Measurements from ENCODE around the gene PLCD4. TPM values are rescaled to one million over a fixed set of nuclear protein-coding genes. Genes with fewer than 3 reads are reported as not detected.

PLCD4 gene
- total RNA-seq, 1 experiment from 2014 or later, result not detected

GRCh38 chr2:218582076-218582475, 25.6 kb upstream of the PLCD4 start:
- no peak for DNase-seq

GRCh38 chr2:218583983-218584850, 23.5 kb upstream of the PLCD4 start:
- H3K27me3 ChIP-seq (ENCODE audit: control insufficient read depth, insufficient read depth, low read length), result no peaks in the 10 kb centered on the region
- H3K36me3 ChIP-seq (replicated peaks; ENCODE audit: control insufficient read depth, insufficient read depth, low read length), result peaks cover 22% of the 10 kb centered on the region
- no peak overlapping the region for H3K4me3 ChIP-seq (ENCODE audit: insufficient read depth, low read depth, low read length)
- no peak for DNase-seq

More at GRCh38 chr2:218582076-218582475, 25.6 kb upstream of the PLCD4 start:
- Histone ChIP-seq H3K27me3 (ENCODE audit: control insufficient read depth, insufficient read depth, low read length) (no peaks in the 10 kb centered on the region), H3K4me3 (ENCODE audit: insufficient read depth, low read depth, low read length) (no peak overlapping the region), H3K36me3 (replicated peaks; ENCODE audit: control insufficient read depth, insufficient read depth, low read length) (peaks cover 20% of the 10 kb centered on the region)

GRCh38 chr2:218585541-218585940, 22.2 kb upstream of the PLCD4 start:
- Histone ChIP-seq H3K27me3 (ENCODE audit: control insufficient read depth, insufficient read depth, low read length) (no peaks in the 10 kb centered on the region), H3K36me3 (replicated peaks; ENCODE audit: control insufficient read depth, insufficient read depth, low read length) (peaks cover 30% of the 10 kb centered on the region), H3K4me3 (ENCODE audit: insufficient read depth, low read depth, low read length) (no peak overlapping the region)
- no peak for DNase-seq

- Histone ChIP-seq H3K4me3 (ENCODE audit: insufficient read depth, low read depth, low read length) (no peak overlapping the region), H3K27me3 (ENCODE audit: control insufficient read depth, insufficient read depth, low read length) (no peaks in the 10 kb centered on the region), H3K36me3 (replicated peaks; ENCODE audit: control insufficient read depth, insufficient read depth, low read length) (no peaks in the 10 kb centered on the region)
- no peak for DNase-seq
Measured at GRCh38 chr2:218605432-218605831, 2.3 kb upstream of the PLCD4 start.

GRCh38 chr2:218615868-218616315, 8.2 kb downstream of the PLCD4 start:
- Histone ChIP-seq H3K36me3 (replicated peaks; ENCODE audit: control insufficient read depth, insufficient read depth, low read length) (no peaks in the 10 kb centered on the region), H3K4me3 (ENCODE audit: insufficient read depth, low read depth, low read length) (no peak overlapping the region), H3K27me3 (ENCODE audit: control insufficient read depth, insufficient read depth, low read length) (no peaks in the 10 kb centered on the region)
- no peak for DNase-seq

GRCh38 chr2:218618102-218618860, 10.6 kb downstream of the PLCD4 start:
- Histone ChIP-seq H3K4me3 (ENCODE audit: insufficient read depth, low read depth, low read length) (no peak overlapping the region), H3K27me3 (ENCODE audit: control insufficient read depth, insufficient read depth, low read length) (no peaks in the 10 kb centered on the region), H3K36me3 (replicated peaks; ENCODE audit: control insufficient read depth, insufficient read depth, low read length) (no peaks in the 10 kb centered on the region)
- no peak for DNase-seq

- no peak for DNase-seq
- H3K4me3 ChIP-seq (ENCODE audit: insufficient read depth, low read depth, low read length), result no peak overlapping the region
Measured at GRCh38 chr2:218621007-218621406, 13.3 kb downstream of the PLCD4 start.

GRCh38 chr2:218622606-218623365, 15.1 kb downstream of the PLCD4 start:
- Histone ChIP-seq H3K36me3 (replicated peaks; ENCODE audit: control insufficient read depth, insufficient read depth, low read length) (no peaks in the 10 kb centered on the region), H3K27me3 (ENCODE audit: control insufficient read depth, insufficient read depth, low read length) (no peaks in the 10 kb centered on the region)
- DNase-seq, result peak; percentile 19

More at GRCh38 chr2:218621007-218621406, 13.3 kb downstream of the PLCD4 start:
- H3K27me3 ChIP-seq (ENCODE audit: control insufficient read depth, insufficient read depth, low read length), result no peaks in the 10 kb centered on the region
- H3K36me3 ChIP-seq (replicated peaks; ENCODE audit: control insufficient read depth, insufficient read depth, low read length), result no peaks in the 10 kb centered on the region

GRCh38 chr2:218623366-218623705, 15.6 kb downstream of the PLCD4 start:
- no peak for DNase-seq

More at GRCh38 chr2:218622606-218623365, 15.1 kb downstream of the PLCD4 start:
- no peak overlapping the region for H3K4me3 ChIP-seq (ENCODE audit: insufficient read depth, low read depth, low read length)

GRCh38 chr2:218626369-218626768, 18.7 kb downstream of the PLCD4 start:
- no peak for DNase-seq
- Histone ChIP-seq H3K4me3 (ENCODE audit: insufficient read depth, low read depth, low read length) (no peak overlapping the region), H3K36me3 (replicated peaks; ENCODE audit: control insufficient read depth, insufficient read depth, low read length) (no peaks in the 10 kb centered on the region), H3K27me3 (ENCODE audit: control insufficient read depth, insufficient read depth, low read length) (no peaks in the 10 kb centered on the region)

More at GRCh38 chr2:218623366-218623705, 15.6 kb downstream of the PLCD4 start:
- no peak overlapping the region for H3K4me3 ChIP-seq (ENCODE audit: insufficient read depth, low read depth, low read length)
- no peaks in the 10 kb centered on the region for H3K27me3 ChIP-seq (ENCODE audit: control insufficient read depth, insufficient read depth, low read length)
- no peaks in the 10 kb centered on the region for H3K36me3 ChIP-seq (replicated peaks; ENCODE audit: control insufficient read depth, insufficient read depth, low read length)

- no peaks in the 10 kb centered on the region for H3K36me3 ChIP-seq (replicated peaks; ENCODE audit: control insufficient read depth, insufficient read depth, low read length)
- no peak overlapping the region for H3K4me3 ChIP-seq (ENCODE audit: insufficient read depth, low read depth, low read length)
- no peaks in the 10 kb centered on the region for H3K27me3 ChIP-seq (ENCODE audit: control insufficient read depth, insufficient read depth, low read length)
- no peak for DNase-seq
Measured at GRCh38 chr2:218627939-218628338, 20.2 kb downstream of the PLCD4 start.

- no peak overlapping the region for H3K4me3 ChIP-seq (ENCODE audit: insufficient read depth, low read depth, low read length)
- DNase-seq, result no peak
- peaks cover 9% of the 10 kb centered on the region for H3K36me3 ChIP-seq (replicated peaks; ENCODE audit: control insufficient read depth, insufficient read depth, low read length)
- no peaks in the 10 kb centered on the region for H3K27me3 ChIP-seq (ENCODE audit: control insufficient read depth, insufficient read depth, low read length)
Measured at GRCh38 chr2:218631837-218632236, 24.1 kb downstream of the PLCD4 start.

GRCh38 chr2:218635719-218636118, 28.0 kb downstream of the PLCD4 start:
- DNase-seq, result no peak
- peaks cover 25% of the 10 kb centered on the region for H3K36me3 ChIP-seq (replicated peaks; ENCODE audit: control insufficient read depth, insufficient read depth, low read length)

GRCh38 chr2:218638372-218638771, 30.7 kb downstream of the PLCD4 start:
- no peaks in the 10 kb centered on the region for H3K27me3 ChIP-seq (ENCODE audit: control insufficient read depth, insufficient read depth, low read length)
- peaks cover 35% of the 10 kb centered on the region for H3K36me3 ChIP-seq (replicated peaks; ENCODE audit: control insufficient read depth, insufficient read depth, low read length)
- DNase-seq, result no peak
- H3K4me3 ChIP-seq (ENCODE audit: insufficient read depth, low read depth, low read length), result no peak overlapping the region

More at GRCh38 chr2:218635719-218636118, 28.0 kb downstream of the PLCD4 start:
- no peaks in the 10 kb centered on the region for H3K27me3 ChIP-seq (ENCODE audit: control insufficient read depth, insufficient read depth, low read length)
- no peak overlapping the region for H3K4me3 ChIP-seq (ENCODE audit: insufficient read depth, low read depth, low read length)

Measured in H7 (cell line).